Thyroid gland (tissue), 4 donors: ENCODE measurements around the gene LRRC36. TPM values are rescaled to one million over a fixed set of nuclear protein-coding genes. Genes with fewer than 3 reads are reported as not detected.

ENCODE experiments used
- DNase-seq, 2 donors: peaks; one replicate each; pipeline ENCODE4 v3.0.0-alpha.2; 2019
- H3K27ac ChIP-seq, 3 donors: fragments of 200-600 bp; sonication (generic); 1 replicate in 2 of 3; 2 replicates in 1 of 3; pipeline ENCODE4 v1.5.1; 2016 to 2019; ENCODE audit warnings: mild to moderate bottlenecking in 1 of 3, moderate library complexity in 1 of 3
- H3K27me3 ChIP-seq: fragments of 200-600 bp; sonication (generic); one replicate; pipeline ENCODE4 v1.5.1; 2019
- H3K36me3 ChIP-seq, 2 donors: fragments of 200-600 bp; sonication (generic); one replicate each; pipeline ENCODE4 v1.5.1; 2016 to 2019
- H3K4me1 ChIP-seq, 2 donors: fragments of 200-600 bp; sonication (generic); one replicate each; pipeline ENCODE4 v1.5.1; 2017 to 2019
- H3K4me3 ChIP-seq, 3 donors: fragments of 200-600 bp; sonication (generic); replicated peaks in 1 of 3; 1 replicate in 2 of 3; 2 replicates in 1 of 3; pipeline ENCODE4 v1.5.1; 2016; ENCODE audit warnings: mild to moderate bottlenecking in 1 of 3
- H3K9me3 ChIP-seq: fragments of 200-600 bp; sonication (generic); one replicate; pipeline ENCODE4 v1.5.1; 2017
- CTCF ChIP-seq, 6 experiments: fragments of 200-600 bp in 3 of 6; fragments of 450-650 bp in 3 of 6; sonication (generic) in 3 of 6; IDR thresholded peaks; one replicate each; pipeline ENCODE4 v1.5.1; 2016 to 2019; ENCODE audit warnings: antibody characterized with exemption in 6 of 6, mild to moderate bottlenecking in 2 of 6, inconsistent platforms in 1 of 6, moderate library complexity in 1 of 6
- POLR2A ChIP-seq, 2 donors: fragments of 450-650 bp; IDR thresholded peaks; one replicate each; pipeline ENCODE4 v1.6.1; 2017; ENCODE audit warnings: antibody characterized with exemption in 2 of 2, mild to moderate bottlenecking in 2 of 2, moderate library complexity in 1 of 2
- WGBS, 2 donors: methylation state at CpG; one replicate each; pipeline ENCODE4 v1.1.5; 2017; 5-methylcytosine and 5-hydroxymethylcytosine counted together
- intact Hi-C: fragments of 100-400 bp; cut with DNase I; formaldehyde crosslinking; loops from one replicate; pipeline ENCODE4 v1.15.1; 2023
- total RNA-seq, 4 donors: library from RNA; depleted of rRNA; stranded (reverse); fragments of >200 nt; gene quantifications; one replicate each; pipeline ENCODE4 v1.2.3, GENCODE V29; 2016

The LRRC36 gene
- total RNA-seq, 4 donors from 2014 or later = 0.22 TPM; not detected in 3

GRCh38 chr16:67388591-67388990, 62.0 kb downstream of the LRRC36 start:
- intact Hi-C loops = no loop called here
- 63 to 91% methylated on average over 2 of the region's 2 CpGs for WGBS, 2 donors
- H3K27me3 ChIP-seq = no peaks in the 10 kb centered on the region

GRCh38 chr16:67389911-67390815, 63.5 kb downstream of the LRRC36 start:
- no peaks in the 10 kb centered on the region for H3K27me3 ChIP-seq
- intact Hi-C loops = no loop called here
- H3K36me3 ChIP-seq = no peaks in the 10 kb centered on the region
- no peak overlapping the region for H3K4me3 ChIP-seq
- H3K4me1 ChIP-seq = peaks cover 15 to 35% of the 10 kb centered on the region in 2 donors
- TF ChIP-seq CTCF (IDR thresholded peaks at IDR 0.05) = no peak
- TF ChIP-seq POLR2A (IDR thresholded peaks at IDR 0.05) = no peak
- no peak for DNase-seq
- no peak overlapping the region for H3K27ac ChIP-seq
- 84 to 85% methylated on average over 23 to 27 of the region's 27 CpGs for WGBS, 2 donors
- no peaks in the 10 kb centered on the region for H3K9me3 ChIP-seq

More at GRCh38 chr16:67388591-67388990, 62.0 kb downstream of the LRRC36 start:
- Histone ChIP-seq H3K9me3 (no peaks in the 10 kb centered on the region), H3K36me3 (no peaks in the 10 kb centered on the region), H3K4me3 (no peak overlapping the region), H3K4me1 (peaks cover 8 to 20% of the 10 kb centered on the region in 2 donors), H3K27ac (no peak overlapping the region)
- no peak for DNase-seq
- TF ChIP-seq CTCF (IDR thresholded peaks at IDR 0.05) = no peak
- TF ChIP-seq POLR2A (IDR thresholded peaks at IDR 0.05) = no peak

GRCh38 chr16:67390816-67391423, 64.3 kb downstream of the LRRC36 start:
- TF ChIP-seq POLR2A (IDR thresholded peaks at IDR 0.05) = no peak
- no peak for TF ChIP-seq CTCF (IDR thresholded peaks at IDR 0.05)
- Histone ChIP-seq H3K4me3 (no peak overlapping the region), H3K27me3 (no peaks in the 10 kb centered on the region), H3K36me3 (no peaks in the 10 kb centered on the region), H3K27ac (no peak overlapping the region), H3K4me1 (peaks cover 15 to 42% of the 10 kb centered on the region in 2 donors), H3K9me3 (no peaks in the 10 kb centered on the region)
- WGBS, 2 donors = 83 to 96% methylated on average over 7 to 8 of the region's 11 CpGs
- intact Hi-C loops = no loop called here
- no peak for DNase-seq

- intact Hi-C loops = no loop called here
- Histone ChIP-seq H3K27me3 (no peaks in the 10 kb centered on the region), H3K36me3 (no peaks in the 10 kb centered on the region), H3K4me1 (peaks cover 22 to 50% of the 10 kb centered on the region in 2 donors), H3K9me3 (no peaks in the 10 kb centered on the region), H3K4me3 (no peak overlapping the region), H3K27ac (no peak overlapping the region)
- no peak for DNase-seq
- 70 to 75% methylated on average over 7 to 15 of the region's 15 CpGs for WGBS, 2 donors
- TF ChIP-seq POLR2A (IDR thresholded peaks at IDR 0.05) (no peak), CTCF (IDR thresholded peaks at IDR 0.05) (no peak)
These were observed 65.0 kb downstream of the LRRC36 start for GRCh38 chr16:67391424-67392300.
